WTC11 (cell line): ENCODE measurements around the gene SLC25A21.

Source experiments
- CREB1 ChIP-seq: sonication (generic); formaldehyde crosslinking; IDR thresholded peaks from 2 replicates; pipeline ENCODE4 v1.8.0; 2023; ENCODE audit warnings: mild to moderate bottlenecking, missing genetic modification reagents
- ELF4 ChIP-seq: sonication (generic); formaldehyde crosslinking; IDR thresholded peaks from 2 replicates; pipeline ENCODE4 v1.8.1; 2022; ENCODE audit warnings: low read depth, mild to moderate bottlenecking, moderate library complexity, missing genetic modification reagents
- GABPB1 ChIP-seq: sonication (generic); formaldehyde crosslinking; IDR thresholded peaks from 2 replicates; pipeline ENCODE4 v1.8.1; 2023; ENCODE audit warnings: mild to moderate bottlenecking, missing genetic modification reagents
- JAZF1 ChIP-seq: fragments of 250-450 bp; sonication (Bioruptor Pico); IDR thresholded peaks from 2 replicates; pipeline ENCODE4 v1.9.0; 2021; ENCODE audit warnings: moderate library complexity, mild to moderate bottlenecking, inconsistent platforms
- MXD4 ChIP-seq: fragments of 250-450 bp; sonication (Bioruptor Pico); IDR thresholded peaks from 2 replicates; pipeline ENCODE4 v1.8.0; 2021; ENCODE audit warnings: mild to moderate bottlenecking, moderate library complexity, borderline replicate concordance
- NFYB ChIP-seq: sonication (generic); formaldehyde crosslinking; conservative IDR thresholded peaks from 2 replicates; pipeline ENCODE4 v1.8.0; 2022; ENCODE audit warnings: low read depth, missing genetic modification reagents
- NR2C2 ChIP-seq: sonication (generic); formaldehyde crosslinking; IDR thresholded peaks from 2 replicates; pipeline ENCODE4 v1.8.0; 2022; ENCODE audit warnings: mild to moderate bottlenecking, missing genetic modification reagents
- TF ChIP-seq, protein P1 (sequence below): fragments of 200-600 bp; IDR thresholded peaks from 2 replicates; pipeline ENCODE4 v1.8.0; 2022; ENCODE audit warnings: antibody characterized with exemption
- TF ChIP-seq, protein P2 (sequence below): sonication (generic); formaldehyde crosslinking; IDR thresholded peaks from 2 replicates; pipeline ENCODE4 v1.8.0; 2022; ENCODE audit warnings: mild to moderate bottlenecking, missing genetic modification reagents
- TF ChIP-seq, protein P3 (sequence below): sonication (generic); formaldehyde crosslinking; IDR thresholded peaks from 2 replicates; pipeline ENCODE4 v1.8.1; 2023; ENCODE audit warnings: mild to moderate bottlenecking, missing genetic modification reagents

DNA sequence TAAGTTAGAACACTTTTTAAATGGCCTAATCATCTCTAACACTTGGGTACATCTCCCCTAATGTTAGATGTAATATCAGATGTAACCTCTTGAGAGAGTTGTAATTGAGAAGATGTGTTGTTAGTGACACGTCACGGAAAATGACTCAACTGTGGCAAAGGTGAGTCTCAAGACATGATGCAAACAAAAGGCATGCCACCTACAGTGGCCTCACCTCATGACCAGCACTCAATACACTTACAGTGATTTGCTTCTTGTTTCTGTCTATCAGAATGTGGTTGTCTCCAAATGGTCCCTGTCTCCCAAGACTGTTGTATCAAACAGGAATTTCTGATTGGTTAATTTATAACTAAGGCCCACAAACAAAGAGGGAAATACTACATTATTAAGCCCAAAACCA lies 91.2 kb downstream of the SLC25A21 start:
- TF ChIP-seq JAZF1 (CRISPR knock-in tag) (no peak), MXD4 (CRISPR knock-in tag) (no peak), NR2C2 (no peak), ELF4 (CRISPR knock-in tag) (no peak), CREB1 (no peak), NFYB (CRISPR knock-in tag) (no peak), GABPB1 (no peak)
- TF ChIP-seq, protein P1, sequence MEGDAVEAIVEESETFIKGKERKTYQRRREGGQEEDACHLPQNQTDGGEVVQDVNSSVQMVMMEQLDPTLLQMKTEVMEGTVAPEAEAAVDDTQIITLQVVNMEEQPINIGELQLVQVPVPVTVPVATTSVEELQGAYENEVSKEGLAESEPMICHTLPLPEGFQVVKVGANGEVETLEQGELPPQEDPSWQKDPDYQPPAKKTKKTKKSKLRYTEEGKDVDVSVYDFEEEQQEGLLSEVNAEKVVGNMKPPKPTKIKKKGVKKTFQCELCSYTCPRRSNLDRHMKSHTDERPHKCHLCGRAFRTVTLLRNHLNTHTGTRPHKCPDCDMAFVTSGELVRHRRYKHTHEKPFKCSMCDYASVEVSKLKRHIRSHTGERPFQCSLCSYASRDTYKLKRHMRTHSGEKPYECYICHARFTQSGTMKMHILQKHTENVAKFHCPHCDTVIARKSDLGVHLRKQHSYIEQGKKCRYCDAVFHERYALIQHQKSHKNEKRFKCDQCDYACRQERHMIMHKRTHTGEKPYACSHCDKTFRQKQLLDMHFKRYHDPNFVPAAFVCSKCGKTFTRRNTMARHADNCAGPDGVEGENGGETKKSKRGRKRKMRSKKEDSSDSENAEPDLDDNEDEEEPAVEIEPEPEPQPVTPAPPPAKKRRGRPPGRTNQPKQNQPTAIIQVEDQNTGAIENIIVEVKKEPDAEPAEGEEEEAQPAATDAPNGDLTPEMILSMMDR: no peak
- TF ChIP-seq, protein P2, sequence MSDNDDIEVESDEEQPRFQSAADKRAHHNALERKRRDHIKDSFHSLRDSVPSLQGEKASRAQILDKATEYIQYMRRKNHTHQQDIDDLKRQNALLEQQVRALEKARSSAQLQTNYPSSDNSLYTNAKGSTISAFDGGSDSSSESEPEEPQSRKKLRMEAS: no peak
- TF ChIP-seq, protein P3, sequence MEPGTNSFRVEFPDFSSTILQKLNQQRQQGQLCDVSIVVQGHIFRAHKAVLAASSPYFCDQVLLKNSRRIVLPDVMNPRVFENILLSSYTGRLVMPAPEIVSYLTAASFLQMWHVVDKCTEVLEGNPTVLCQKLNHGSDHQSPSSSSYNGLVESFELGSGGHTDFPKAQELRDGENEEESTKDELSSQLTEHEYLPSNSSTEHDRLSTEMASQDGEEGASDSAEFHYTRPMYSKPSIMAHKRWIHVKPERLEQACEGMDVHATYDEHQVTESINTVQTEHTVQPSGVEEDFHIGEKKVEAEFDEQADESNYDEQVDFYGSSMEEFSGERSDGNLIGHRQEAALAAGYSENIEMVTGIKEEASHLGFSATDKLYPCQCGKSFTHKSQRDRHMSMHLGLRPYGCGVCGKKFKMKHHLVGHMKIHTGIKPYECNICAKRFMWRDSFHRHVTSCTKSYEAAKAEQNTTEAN: no peak
